Spleen (tissue), 13 donors: Measurements from ENCODE around the gene ZSCAN18. TPM values are rescaled to one million over a fixed set of nuclear protein-coding genes. Genes with fewer than 3 reads are reported as not detected.
"Not testable (repeated sequence)": the region's sequence is repeated elsewhere in the genome, so short reads cannot be mapped to it uniquely, and the experiment has no call there.

Experiments used
- DNase-seq: peaks from one replicate; pipeline ENCODE4 v3.0.0-alpha.2; 2020
- H3K27ac ChIP-seq, 8 donors: fragments of 200-600 bp; sonication (generic) in 7 of 8; 1 replicate in 4 of 8; 2 replicates in 4 of 8; pipeline versions ENCODE4 v1.5.0 to v1.8.0; 2016 to 2021; ENCODE audit warnings: inconsistent platforms in 4 of 8, mild to moderate bottlenecking in 4 of 8, moderate library complexity in 1 of 8
- H3K27me3 ChIP-seq, 7 donors: fragments of 200-600 bp; sonication (generic) in 6 of 7; replicated peaks in 1 of 7; 1 replicate in 4 of 7; 2 replicates in 3 of 7; pipeline versions ENCODE4 v1.5.0 to v1.8.0; 2016 to 2021; ENCODE audit warnings: inconsistent platforms in 3 of 7, mild to moderate bottlenecking in 1 of 7
- H3K36me3 ChIP-seq, 6 donors: fragments of 200-600 bp; sonication (generic) in 5 of 6; 1 replicate in 4 of 6; 2 replicates in 2 of 6; pipeline versions ENCODE4 v1.5.0 to v1.8.0; 2016 to 2021; ENCODE audit warnings: inconsistent platforms in 2 of 6
- H3K4me1 ChIP-seq, 6 donors: fragments of 200-600 bp; sonication (generic) in 5 of 6; 1 replicate in 3 of 6; 2 replicates in 3 of 6; pipeline versions ENCODE4 v1.5.0 to v1.8.0; 2016 to 2021; ENCODE audit warnings: inconsistent platforms in 3 of 6
- H3K4me3 ChIP-seq, 8 donors: fragments of 200-600 bp; sonication (generic) in 7 of 8; 1 replicate in 4 of 8; 2 replicates in 4 of 8; pipeline versions ENCODE4 v1.5.0 to v1.8.0; 2016 to 2021; ENCODE audit warnings: inconsistent platforms in 4 of 8, mild to moderate bottlenecking in 4 of 8, moderate library complexity in 2 of 8
- H3K9me3 ChIP-seq, 8 donors: fragments of 200-600 bp; sonication (generic) in 7 of 8; 1 replicate in 4 of 8; 2 replicates in 4 of 8; pipeline versions ENCODE4 v1.5.0 to v1.8.0; 2016 to 2021; ENCODE audit warnings: inconsistent platforms in 4 of 8
- POLR2A ChIP-seq, 3 donors: fragments of 450-650 bp; IDR thresholded peaks; one replicate each; pipeline ENCODE4 v1.5.1; 2017; ENCODE audit warnings: antibody characterized with exemption in 3 of 3, mild to moderate bottlenecking in 1 of 3
- POLR2AphosphoS5 ChIP-seq, 3 donors: sonication (generic); formaldehyde crosslinking; IDR thresholded peaks; one replicate each; pipeline ENCODE4 v1.5.1; 2017; ENCODE audit warnings: antibody characterized with exemption in 3 of 3
- WGBS, 5 donors: extraction: QIAGEN DNeasy Blood & Tissue Kit in 3 of 5; methylation state at CpG; one replicate each; pipeline versions ENCODE4 v1.1.5 to v1.1.7; 2013 to 2018; 5-methylcytosine and 5-hydroxymethylcytosine counted together
- intact Hi-C: fragments of 100-400 bp; cut with DNase I; formaldehyde crosslinking; loops from one replicate; pipeline ENCODE4 v1.15.0; 2023; ENCODE audit warnings: low total_unique reads
- long read RNA-seq, 2 donors: transcript quantifications; one replicate each; lab custom pipeline, GENCODE V29; 2026
- polyA plus RNA-seq, 3 donors: library from polyadenylated mRNA; stranded (reverse); fragments of 200-250 nt; gene quantifications; one replicate each; pipeline ENCODE4 v1.2.1, GENCODE V29; 2013
- total RNA-seq, 7 donors: library from RNA; depleted of rRNA in 3 of 7; stranded (reverse); fragments of >200 nt in 3 of 7; fragmentation: NEBNext Ultra II Directional in 4 of 7; extraction: Animal tissue kit (Norgen Biotek cat#: 25700) in 4 of 7; gene quantifications; one replicate each; pipeline versions ENCODE4 v1.1.0 to v1.2.1, GENCODE V29; 2016 to 2021
- TF ChIP-seq, protein P1 (sequence below), 11 experiments: fragments of 200-600 bp in 7 of 11; fragments of 450-650 bp in 4 of 11; sonication (generic) in 4 of 11; IDR thresholded peaks in 8 of 11; conservative IDR thresholded peaks in 3 of 11; 1 replicate in 7 of 11; 2 replicates in 4 of 11; pipeline versions ENCODE4 v1.4.0 to v1.8.0; 2016 to 2021; ENCODE audit warnings: antibody characterized with exemption in 11 of 11, inconsistent platforms in 4 of 11, mild to moderate bottlenecking in 1 of 11
- donor health status: healthy with polysubstance abuse.
- donor health status: DM: no; HTN: no; CAD: no; lungs with moderate emphysema.
- donor health status: DM: no; HTN: no; CAD: no.
- donor health status: Bipolar disorder and iron deficiency.
- donor health status: healthy.
- donor health status: DM: no; HTN: no; CAD: no.
- donor health status: DM: yes; HTN: yes; CAD: no.

Gene ZSCAN18, protein sequence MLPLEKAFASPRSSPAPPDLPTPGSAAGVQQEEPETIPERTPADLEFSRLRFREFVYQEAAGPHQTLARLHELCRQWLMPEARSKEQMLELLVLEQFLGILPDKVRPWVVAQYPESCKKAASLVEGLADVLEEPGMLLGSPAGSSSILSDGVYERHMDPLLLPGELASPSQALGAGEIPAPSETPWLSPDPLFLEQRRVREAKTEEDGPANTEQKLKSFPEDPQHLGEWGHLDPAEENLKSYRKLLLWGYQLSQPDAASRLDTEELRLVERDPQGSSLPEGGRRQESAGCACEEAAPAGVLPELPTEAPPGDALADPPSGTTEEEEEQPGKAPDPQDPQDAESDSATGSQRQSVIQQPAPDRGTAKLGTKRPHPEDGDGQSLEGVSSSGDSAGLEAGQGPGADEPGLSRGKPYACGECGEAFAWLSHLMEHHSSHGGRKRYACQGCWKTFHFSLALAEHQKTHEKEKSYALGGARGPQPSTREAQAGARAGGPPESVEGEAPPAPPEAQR
- 10 to 100 TPM; 46.1 to 71.7 (median 62.5) TPM for total RNA-seq
- polyA plus RNA-seq = 10 to 100 TPM; 39.8 to 46.5 (median 42.2) TPM
- long read RNA-seq, donor 1, full-length matches to known transcripts = 8 of 19 reads
- long read RNA-seq, donor 1, partial matches to known transcripts = 11 of 19 reads
- long read RNA-seq, donor 1, other reads (novel, unspliced or antisense) = 0 of 19 reads
- long read RNA-seq, donor 2, full-length matches to known transcripts = 10 of 10 reads
- long read RNA-seq, donor 2, partial matches to known transcripts = 0 of 10 reads
- long read RNA-seq, donor 2, other reads (novel, unspliced or antisense) = 0 of 10 reads

DNA sequence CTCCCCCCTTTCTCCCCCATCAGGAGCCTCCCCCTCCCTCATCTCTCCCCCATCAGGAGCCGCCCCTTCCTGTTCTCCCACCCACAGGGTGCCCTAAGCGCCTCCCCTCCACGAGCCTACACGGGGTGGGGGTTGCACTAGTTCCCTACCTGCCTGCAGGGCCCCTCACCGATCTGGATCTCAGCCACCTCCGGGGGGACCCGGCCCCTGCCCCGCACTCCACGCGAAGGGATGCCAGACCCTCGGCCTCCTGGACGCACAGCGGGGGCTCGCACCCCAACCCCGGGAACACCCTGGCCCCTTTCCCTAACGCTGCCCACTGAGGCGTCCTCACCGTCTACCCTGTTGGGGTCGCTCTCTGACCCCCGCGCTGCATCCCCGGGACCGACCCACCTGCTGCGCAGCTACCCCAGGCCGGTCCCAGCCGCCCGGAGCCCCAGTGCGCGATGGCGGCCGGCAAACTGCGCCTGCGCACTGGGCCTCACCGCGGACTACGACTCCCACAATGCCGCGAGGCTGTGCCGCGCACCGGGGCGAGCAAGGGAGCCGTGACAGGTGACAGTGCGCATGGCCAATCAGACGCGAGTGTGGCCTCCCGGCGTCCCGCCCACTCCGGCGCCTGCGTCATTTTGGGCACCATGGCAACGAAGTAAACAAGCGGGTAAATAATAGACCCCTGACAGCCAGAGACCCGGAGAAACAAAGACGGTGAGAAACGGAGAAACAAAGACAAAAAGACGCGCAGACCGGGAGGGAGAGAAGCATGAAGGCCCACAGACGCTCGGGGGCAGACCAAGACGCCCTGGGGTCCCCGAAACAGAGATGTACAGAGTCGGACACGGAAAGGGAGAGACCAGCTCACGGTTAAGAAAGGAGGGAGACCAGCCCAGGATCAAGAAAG, at the start of gene ZSCAN18:
Gene ZSCAN18 (minus strand): TSS at position 451 of the 901 bp plus-strand sequence. CDS start 7,964 bp downstream, outside the sequence.
- 0 to 22% (median 2%) methylated on average over 42 to 67 of the region's 67 CpGs for WGBS, 5 donors
- no peaks in the 10 kb centered on the region for H3K27me3 ChIP-seq
- peaks cover 0 to 25% (median 16%) of the 10 kb centered on the region in 6 donors for H3K4me1 ChIP-seq
- TF ChIP-seq POLR2A (IDR thresholded peaks at IDR 0.05) = peak in 2 of 3 donors; percentile 28 to 49
- TF ChIP-seq POLR2AphosphoS5 (IDR thresholded peaks at IDR 0.05) = peak; percentile 92 to 93 (median 93)
- TF ChIP-seq, protein P1, sequence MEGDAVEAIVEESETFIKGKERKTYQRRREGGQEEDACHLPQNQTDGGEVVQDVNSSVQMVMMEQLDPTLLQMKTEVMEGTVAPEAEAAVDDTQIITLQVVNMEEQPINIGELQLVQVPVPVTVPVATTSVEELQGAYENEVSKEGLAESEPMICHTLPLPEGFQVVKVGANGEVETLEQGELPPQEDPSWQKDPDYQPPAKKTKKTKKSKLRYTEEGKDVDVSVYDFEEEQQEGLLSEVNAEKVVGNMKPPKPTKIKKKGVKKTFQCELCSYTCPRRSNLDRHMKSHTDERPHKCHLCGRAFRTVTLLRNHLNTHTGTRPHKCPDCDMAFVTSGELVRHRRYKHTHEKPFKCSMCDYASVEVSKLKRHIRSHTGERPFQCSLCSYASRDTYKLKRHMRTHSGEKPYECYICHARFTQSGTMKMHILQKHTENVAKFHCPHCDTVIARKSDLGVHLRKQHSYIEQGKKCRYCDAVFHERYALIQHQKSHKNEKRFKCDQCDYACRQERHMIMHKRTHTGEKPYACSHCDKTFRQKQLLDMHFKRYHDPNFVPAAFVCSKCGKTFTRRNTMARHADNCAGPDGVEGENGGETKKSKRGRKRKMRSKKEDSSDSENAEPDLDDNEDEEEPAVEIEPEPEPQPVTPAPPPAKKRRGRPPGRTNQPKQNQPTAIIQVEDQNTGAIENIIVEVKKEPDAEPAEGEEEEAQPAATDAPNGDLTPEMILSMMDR (IDR thresholded peaks at IDR 0.05 in 8 of 11, conservative IDR thresholded peaks at IDR 0.05 in 3 of 11) = no peak
- H3K4me3 ChIP-seq = peak within 1 kb of the TSS; percentile 62 to 96 (median 80)
- intact Hi-C loops = no loop called here
- peak; percentile 96 for DNase-seq
- H3K36me3 ChIP-seq = peaks cover 0 to 15% (median 0%) of the 10 kb centered on the region in 6 donors
- peak within 1 kb of the TSS; percentile 48 to 92 (median 90) for H3K27ac ChIP-seq
- peaks cover 0 to 89% (median 76%) of the 10 kb centered on the region in 8 donors for H3K9me3 ChIP-seq

DNA sequence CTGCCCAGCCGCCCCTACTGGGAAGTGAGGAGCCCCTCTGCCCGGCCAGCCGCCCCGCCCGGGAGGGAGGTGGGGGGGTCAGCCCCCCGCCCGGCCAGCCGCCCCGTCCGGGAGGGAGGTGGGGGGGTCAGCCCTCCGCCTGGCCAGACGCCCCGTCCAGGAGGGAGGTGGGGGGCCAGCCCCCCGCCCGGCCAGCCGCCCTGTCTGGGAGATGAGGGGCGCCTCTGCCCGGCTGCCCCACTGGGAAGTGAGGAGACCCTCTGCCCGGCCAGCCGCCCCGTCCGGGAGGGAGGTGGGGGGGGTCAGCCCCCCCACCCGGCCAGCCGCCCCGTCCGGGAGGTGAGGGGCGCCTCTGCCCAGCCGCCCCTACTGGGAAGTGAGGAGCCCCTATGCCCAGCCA, 49.4 kb upstream of the ZSCAN18 start:
- peaks cover 12 to 77% (median 52%) of the 10 kb centered on the region in 8 donors for H3K9me3 ChIP-seq
- H3K27ac ChIP-seq, DNase-seq, H3K27me3 ChIP-seq, intact Hi-C loops, H3K4me3 ChIP-seq: not testable (repeated sequence)
- peaks cover 0 to 47% (median 11%) of the 10 kb centered on the region in 6 donors for H3K36me3 ChIP-seq
- WGBS, 5 donors = 87 to 100% (median 94%) methylated on average over 5 to 23 of the region's 28 CpGs
- H3K4me1 ChIP-seq = peaks cover 11 to 30% (median 21%) of the 10 kb centered on the region in 6 donors

DNA sequence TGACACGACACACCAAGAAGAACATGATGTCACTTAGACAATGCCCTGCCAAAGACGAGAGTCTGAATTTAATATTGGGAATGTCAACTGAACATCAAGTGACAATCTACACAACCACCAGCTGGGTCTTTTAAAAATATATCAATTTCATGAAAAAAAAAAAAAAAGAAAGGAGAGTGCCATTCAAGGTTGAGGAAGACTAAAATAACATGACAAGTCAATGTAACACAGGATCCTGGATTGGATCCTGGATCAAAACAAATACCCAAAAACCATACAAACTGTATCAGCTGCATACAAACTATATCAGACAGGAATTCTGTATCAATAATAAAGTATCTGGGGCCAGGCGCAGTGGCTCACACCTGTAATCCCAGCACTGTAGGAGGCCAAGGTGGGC, 47.8 kb upstream of the ZSCAN18 start:
- H3K36me3 ChIP-seq = peaks cover 5 to 63% (median 27%) of the 10 kb centered on the region in 6 donors
- DNase-seq = no peak
- H3K4me3 ChIP-seq = no peak overlapping the region
- peaks cover 12 to 82% (median 68%) of the 10 kb centered on the region in 8 donors for H3K9me3 ChIP-seq
- intact Hi-C loops = no loop called here
- H3K27me3 ChIP-seq = no peaks in the 10 kb centered on the region
- TF ChIP-seq, protein P1 (IDR thresholded peaks at IDR 0.05 in 8 of 11, conservative IDR thresholded peaks at IDR 0.05 in 3 of 11) = no peak
- TF ChIP-seq POLR2A (IDR thresholded peaks at IDR 0.05) = no peak
- TF ChIP-seq POLR2AphosphoS5 (IDR thresholded peaks at IDR 0.05) = no peak
- peaks cover 7 to 21% (median 15%) of the 10 kb centered on the region in 6 donors for H3K4me1 ChIP-seq
- no peak overlapping the region for H3K27ac ChIP-seq
- 93 to 99% (median 97%) methylated on average over 3 of the region's 3 CpGs for WGBS, 5 donors

DNA sequence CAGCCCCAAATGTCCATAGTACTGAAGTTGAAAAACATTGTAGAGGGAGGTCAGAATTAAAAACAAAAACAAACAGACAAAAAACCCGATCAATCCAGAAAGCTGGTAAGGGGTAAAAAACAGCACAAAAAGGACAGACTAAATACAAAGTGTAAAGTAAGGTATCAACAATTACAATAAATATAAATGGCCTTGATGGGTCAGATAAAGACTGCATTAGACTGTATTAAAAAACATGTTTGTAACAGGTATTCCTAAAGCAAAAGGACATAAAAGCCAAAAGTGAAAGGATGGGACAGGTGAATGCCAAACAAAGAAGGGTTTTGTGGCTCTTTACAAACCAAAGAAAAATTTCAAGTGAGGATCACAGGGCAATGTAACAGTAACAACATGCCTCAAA, 36.2 kb upstream of the ZSCAN18 start:
- H3K36me3 ChIP-seq = peaks cover 48 to 100% (median 100%) of the 10 kb centered on the region in 6 donors
- DNase-seq = no peak
- no peaks in the 10 kb centered on the region for H3K27me3 ChIP-seq
- H3K9me3 ChIP-seq = peaks cover 70 to 100% (median 100%) of the 10 kb centered on the region in 8 donors
- intact Hi-C loops = no loop called here
- H3K27ac ChIP-seq = no peak overlapping the region
- TF ChIP-seq POLR2A (IDR thresholded peaks at IDR 0.05) = no peak
- no peak for TF ChIP-seq POLR2AphosphoS5 (IDR thresholded peaks at IDR 0.05)
- TF ChIP-seq, protein P1 (IDR thresholded peaks at IDR 0.05 in 8 of 11, conservative IDR thresholded peaks at IDR 0.05 in 3 of 11) = no peak
- no peak overlapping the region for H3K4me3 ChIP-seq
- 93 to 100% (median 98%) methylated on average over 1 of the region's 1 CpG for WGBS, 5 donors
- H3K4me1 ChIP-seq = no peaks in the 10 kb centered on the region
